H54 (cell line): ENCODE measurements around the gene FGA.

ENCODE experiments used
- DNase-seq: peaks from one replicate; pipeline ENCODE4 v3.0.0; 2011; ENCODE audit warnings: low spot score, mixed read lengths; ENCODE audit not compliant: insufficient read length
- FAIRE-seq: peaks from 3 replicates; lab custom pipeline; 2011; peaks lifted over from hg19 to GRCh38; lab: Jason Lieb, UNC
- POLR2A ChIP-seq: IDR thresholded peaks from 2 replicates; pipeline ENCODE4 v1.6.1; 2011; ENCODE audit warnings: low read depth, mild to moderate bottlenecking, low read length

Gene FGA

DNA sequence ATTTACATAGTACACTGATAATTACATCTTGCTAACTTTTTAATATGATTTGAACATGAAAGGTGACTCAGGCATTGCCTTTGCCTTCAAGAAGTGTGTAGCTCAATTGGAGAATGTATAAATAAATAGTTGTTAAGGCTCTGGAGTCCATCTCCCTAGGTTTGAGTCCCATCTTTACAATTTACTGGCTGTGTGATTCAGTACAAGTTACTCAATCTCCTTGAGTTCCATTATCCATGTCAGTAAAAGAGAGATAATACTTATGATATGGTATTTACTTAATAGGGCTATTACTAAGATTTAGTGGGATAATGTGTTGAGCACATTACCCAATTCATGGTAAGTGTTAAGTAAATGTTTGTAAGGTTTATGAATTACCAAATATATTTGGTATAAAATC, 23.8 kb upstream of the FGA start:
- DNase-seq (no peak), FAIRE-seq (no peak)
- no peak for TF ChIP-seq POLR2A

DNA sequence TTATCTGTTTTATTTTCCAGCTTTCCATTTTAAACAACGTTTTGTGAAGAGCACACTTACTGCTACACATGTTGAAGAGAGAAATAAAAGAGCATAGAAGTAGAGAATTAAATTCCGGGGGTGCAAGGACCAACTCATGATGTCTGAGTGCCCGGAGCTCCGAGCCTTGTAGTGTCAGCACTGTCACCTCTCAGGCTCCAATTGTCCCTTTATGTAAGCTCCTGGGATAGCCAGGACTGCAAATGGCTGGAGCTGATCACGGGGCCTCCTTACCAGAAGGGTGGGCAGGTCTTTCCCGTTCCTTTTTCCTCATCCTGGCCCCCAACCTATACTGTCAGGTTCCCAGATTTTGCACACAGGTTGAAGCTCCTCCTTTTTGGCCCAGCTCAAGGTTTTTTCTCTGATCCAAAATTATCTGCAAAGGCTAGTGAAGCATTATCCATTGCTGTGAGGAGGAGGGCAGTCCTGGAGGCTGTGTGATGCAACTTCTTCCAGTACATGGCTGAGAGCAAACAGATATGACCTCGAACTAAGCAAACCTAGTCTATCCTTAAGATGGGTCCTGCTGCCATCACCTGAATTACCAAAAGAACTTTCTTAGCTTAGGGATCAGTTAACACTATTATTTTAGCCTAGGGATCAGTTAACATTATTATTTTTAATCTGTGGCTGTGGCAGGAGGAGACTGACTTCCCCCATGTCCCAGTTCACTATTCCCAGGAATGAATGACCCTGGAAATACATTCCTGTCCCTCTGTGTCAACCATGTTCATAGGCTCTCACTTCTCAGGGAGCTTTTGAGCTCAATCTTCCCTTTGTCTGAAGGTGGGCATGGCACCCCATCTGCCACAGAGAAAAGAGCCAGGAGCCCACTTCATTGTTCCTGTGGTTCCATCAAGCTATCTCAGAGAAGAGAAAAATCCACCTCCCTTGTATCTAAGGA, 22.2 kb upstream of the FGA start, which contains the start of gene FGG:
Gene FGG, minus strand, starts transcription at position 185 of the 943 bp plus-strand sequence. Its CDS starts 47 bp downstream, at position 138.
- TF ChIP-seq POLR2A, result no peak
- FAIRE-seq (no peak), DNase-seq (no peak)

DNA sequence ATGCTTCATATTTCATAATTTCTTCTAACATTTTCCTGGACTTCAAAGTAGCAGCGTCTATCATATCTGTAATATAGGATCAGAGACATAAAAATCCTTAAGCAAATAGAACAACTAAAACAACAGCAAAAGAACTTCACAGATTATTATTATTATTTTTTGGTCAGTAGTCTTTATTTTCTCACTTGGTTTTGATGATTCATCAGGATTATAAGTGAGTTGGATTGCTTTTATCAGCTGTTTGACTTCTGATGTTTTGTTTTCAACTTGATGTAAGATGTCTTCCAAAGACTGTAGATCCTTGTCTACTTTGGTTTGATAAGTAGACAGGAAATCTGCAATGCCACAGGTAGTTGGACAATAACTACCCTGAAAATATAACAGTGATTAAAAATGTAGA, 21.3 kb upstream of the FGA start:
- no peak for DNase-seq
- FAIRE-seq, result no peak
- no peak for TF ChIP-seq POLR2A

DNA sequence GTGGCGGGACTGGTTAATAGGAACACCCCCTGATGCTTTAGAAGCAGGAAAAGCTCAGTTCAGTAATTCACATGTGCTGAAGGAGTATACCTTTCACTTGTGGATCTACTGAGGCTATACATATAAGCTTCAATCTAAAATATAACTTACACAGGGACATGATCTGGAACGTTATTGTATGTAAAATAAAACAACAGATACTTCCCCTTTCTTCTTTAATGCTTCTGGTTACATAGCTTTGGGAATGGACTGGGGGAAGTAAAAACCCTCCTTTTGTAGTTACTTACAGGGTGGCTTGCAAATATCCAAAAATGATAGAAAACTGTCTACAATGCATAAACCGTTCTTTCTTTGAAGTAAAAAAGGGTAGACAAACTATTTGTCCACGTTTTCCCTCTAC, 20.0 kb upstream of the FGA start:
- DNase-seq, result no peak
- no peak for FAIRE-seq
- no peak for TF ChIP-seq POLR2A

DNA sequence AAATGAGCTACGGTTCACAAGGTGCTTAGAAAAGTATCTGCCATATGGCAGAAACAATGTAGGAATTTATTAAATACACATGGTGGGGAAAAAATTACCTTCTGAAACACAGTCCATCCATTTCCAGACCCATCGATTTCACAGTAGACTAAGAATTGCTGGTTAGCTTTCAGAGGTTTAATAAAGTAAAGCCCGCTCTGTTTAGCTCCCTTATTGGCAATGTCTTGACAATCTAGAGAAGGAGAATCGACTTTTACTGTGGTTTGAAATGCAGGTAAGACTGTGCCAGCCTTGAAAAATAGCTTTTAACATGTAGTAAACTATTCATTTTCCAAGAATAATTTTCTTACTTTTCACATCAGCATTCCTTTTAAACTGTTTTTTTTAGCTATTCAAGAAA, 19.0 kb upstream of the FGA start:
- no peak for TF ChIP-seq POLR2A
- FAIRE-seq (no peak), DNase-seq (no peak)

DNA sequence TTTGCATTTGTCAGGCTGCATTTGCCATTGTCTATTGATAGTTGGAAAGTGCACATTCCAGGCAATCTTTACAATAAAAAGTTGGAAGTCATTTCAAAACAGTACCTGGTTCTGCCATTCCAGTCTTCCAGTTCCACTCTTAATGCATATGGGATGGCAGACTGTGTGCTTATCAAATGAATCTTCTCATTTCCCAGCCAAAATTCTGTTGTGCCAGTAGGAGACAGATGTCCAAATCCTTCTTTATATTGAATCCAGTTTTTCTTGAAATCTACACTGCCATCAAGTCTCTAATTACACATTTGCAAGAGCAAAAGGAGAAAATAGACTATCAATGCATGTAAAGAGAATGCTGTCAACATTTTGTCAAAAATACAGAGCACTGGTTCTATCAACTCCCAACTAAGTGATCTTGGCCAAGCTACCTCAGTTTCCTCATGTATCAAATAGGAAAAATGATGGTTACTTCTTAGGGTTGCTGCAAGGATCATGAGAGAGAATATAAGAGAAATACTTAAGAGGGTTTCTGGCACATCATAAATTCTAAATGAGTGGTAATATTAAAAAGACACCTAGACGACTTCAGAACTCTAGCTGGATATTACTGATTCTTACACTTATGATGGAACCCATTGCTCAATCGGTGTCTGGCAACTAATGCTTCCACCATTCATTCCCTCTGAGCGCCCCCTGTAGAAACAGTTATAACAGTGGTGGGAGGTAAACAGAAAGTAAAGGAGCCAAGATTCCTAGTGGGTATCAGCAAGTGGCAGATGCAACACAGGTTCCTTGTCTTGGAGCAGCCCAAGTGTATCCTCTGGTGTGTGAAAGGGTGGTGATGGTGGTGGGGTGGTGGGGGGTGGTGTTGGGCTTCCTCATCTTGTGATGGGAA, 18.1 kb upstream of the FGA start:
- no peak for TF ChIP-seq POLR2A
- FAIRE-seq (no peak), DNase-seq (no peak)

DNA sequence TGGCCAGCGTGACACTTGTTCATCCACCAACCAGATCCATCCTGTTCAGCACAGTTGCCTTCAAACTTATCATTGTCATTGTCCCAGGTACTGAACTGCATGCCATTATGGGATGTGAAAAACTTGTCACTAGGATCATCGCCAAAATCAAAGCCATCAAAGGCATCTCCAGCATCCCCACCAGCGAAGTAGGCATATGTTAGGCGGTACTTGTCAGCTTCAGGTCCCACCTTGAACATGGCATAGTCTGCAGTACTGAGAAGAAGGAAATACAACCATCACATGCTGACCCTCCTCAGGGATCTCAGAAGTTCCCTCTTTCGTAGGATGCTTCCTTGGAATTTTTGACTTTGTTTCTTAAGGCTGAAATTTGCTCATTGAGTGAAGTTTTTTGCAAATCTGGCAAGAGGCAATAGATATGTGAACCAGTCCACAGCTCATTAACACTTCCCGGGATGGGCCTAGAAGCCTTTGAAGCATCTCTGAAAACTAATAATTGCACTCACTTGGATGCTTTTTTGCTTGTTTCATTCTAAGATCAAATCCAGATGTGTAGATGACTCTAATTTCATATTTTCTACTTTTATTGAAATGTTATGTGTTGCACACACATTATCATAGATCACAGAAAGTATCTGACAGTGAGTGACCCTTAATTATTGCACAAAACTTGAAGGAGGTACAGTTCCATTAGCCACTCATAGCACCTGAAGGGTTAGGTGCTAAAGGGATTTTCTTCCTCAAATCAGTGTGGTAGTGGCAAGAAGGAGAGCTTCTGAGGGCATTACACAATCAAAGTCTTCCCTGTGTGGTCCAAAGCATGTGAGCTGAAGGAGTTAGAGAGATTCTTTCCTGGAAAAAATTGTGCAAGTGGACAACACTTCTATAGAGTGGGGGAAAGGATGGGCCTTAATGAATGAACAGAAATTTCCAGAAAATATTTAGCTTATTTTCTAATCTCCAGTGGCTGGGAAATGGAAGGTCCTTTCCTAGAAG, 16.5 kb upstream of the FGA start:
- DNase-seq (no peak), FAIRE-seq (no peak)

DNA sequence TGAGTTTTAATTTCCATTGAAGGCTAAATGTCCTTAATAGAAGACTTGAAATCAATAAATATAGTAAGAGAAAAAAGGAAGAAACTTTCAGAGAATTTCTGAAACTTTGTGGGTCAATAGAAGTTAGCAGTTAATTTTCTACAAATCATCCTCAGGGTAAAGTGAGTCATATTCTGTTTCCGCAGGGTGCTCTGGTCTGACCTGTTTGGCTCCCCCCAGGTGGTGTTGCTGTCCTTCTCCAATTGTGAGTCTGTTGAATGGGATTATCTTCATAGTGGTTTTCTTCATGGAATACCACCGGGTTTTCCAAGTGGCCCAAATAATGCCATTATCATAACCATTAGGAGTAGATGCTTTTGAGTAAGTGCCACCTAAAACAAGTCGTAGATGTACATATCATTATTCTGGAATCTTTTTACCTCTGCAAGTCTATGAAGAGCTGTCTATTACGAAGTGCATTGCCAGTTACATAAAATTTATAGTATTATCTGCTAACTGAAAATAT, 14.2 kb upstream of the FGA start:
- TF ChIP-seq POLR2A, result no peak

More for the DNA sequence above, 16.5 kb upstream of the FGA start:
- no peak for TF ChIP-seq POLR2A

DNA sequence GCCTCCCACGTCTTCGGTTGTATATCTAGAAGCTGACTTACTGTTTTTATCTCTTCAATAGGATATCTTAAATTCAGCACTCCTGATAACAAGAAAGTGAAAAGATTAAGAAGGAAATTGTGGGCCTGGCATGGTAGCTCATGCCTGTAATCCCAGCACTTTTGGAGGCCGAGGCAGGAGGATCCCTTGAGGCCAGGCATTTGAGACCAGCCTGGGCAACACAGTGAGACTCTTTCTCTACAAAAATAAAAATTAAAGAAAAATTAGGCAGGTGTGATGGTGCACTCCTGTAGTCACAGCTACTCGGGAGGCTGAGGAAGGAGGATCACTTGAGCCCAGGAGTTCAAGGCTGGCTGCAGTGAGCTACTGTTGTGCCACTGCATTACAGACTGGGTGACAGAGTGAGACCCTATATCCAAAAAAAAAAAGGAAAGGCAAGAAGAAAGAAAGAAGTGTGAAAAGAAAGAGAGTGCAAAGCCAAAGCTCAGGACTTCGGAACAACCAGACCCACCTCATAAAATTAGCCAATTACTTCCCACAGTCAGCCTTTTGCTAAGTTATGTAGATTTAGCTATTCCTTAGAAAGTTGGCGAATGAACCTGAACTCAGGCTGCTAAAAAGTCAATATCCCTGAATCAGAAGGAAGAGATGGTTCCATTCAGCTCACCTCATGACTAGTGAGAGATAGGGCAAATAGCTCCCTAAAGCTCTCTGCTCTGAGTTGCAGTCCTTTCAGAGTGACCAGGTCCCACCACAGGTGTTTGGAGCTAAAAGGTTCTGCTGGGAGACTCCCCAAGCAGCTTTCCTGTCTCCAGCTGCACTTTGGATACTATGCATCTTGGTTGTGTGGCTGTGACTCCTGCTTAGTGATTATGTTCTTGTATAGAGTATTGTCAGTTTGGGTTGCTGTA, 12.7 kb upstream of the FGA start:
- no peak for TF ChIP-seq POLR2A
- FAIRE-seq, result no peak
- DNase-seq, result no peak

More for the DNA sequence above, 14.2 kb upstream of the FGA start:
- no peak for DNase-seq
- FAIRE-seq, result no peak

DNA sequence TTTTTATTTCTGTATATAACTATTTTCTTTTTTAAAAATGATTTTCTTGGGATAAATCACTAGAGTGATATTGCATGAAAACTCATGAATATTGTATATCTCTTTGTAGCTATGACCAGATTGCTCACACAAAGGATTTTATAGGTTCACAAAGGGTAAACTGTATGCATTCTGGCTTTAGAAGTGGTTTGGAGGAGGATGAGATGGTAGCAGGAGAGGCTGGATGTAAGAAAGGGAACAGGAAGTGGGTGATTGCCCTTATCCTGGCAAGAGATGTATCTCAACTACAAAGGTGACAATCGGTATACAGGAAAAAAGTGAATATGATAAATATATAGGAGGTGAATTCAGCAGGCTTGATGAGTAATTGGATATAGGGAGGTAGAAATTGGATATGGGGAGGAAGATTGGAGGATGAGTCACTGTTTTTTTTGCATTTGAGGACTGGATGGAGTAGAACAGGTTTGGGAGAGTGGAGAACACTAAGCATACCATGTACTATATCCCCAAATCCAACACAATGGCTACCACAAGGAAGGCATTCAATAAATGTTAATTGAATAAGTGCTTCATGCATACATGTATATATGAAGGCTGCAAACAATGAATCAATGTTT, 12.0 kb upstream of the FGA start:
- no peak for FAIRE-seq

More for the DNA sequence above, 12.0 kb upstream of the FGA start:
- no peak for TF ChIP-seq POLR2A
- no peak for DNase-seq
